GM12865 (cell line): ENCODE measurements around the gene NOP9.
"Not testable (repeated sequence)": the region's sequence is repeated elsewhere in the genome, so short reads cannot be mapped to it uniquely, and the experiment has no call there.

ENCODE experiments used
- DNase-seq: peaks from one replicate; pipeline ENCODE4 v3.0.0; 2010; ENCODE audit warnings: low read depth
- H3K4me3 ChIP-seq: 2 replicates; pipeline ENCODE4 v1.5.1; 2011; ENCODE audit warnings: mild to moderate bottlenecking, low read depth, low read length, control low read depth
- CTCF ChIP-seq: IDR thresholded peaks from 2 replicates; pipeline ENCODE4 v1.5.1; 2011; ENCODE audit warnings: low read length, control low read depth, low read depth, inconsistent platforms; ENCODE audit not compliant: insufficient read depth; ENCODE audit errors: missing control alignments

Gene NOP9

GRCh38 chr14:24324024-24324423 is 24.4 kb downstream of the NOP9 start:
- DNase-seq: no peak
- H3K4me3 ChIP-seq: no peak overlapping the region
- no peak for TF ChIP-seq CTCF

GRCh38 chr14:24325041-24325530 is 25.4 kb downstream of the NOP9 start:
- no peak for TF ChIP-seq CTCF
- no peak for DNase-seq
- no peak overlapping the region for H3K4me3 ChIP-seq

GRCh38 chr14:24325963-24326362 is 26.3 kb downstream of the NOP9 start:
- no peak overlapping the region for H3K4me3 ChIP-seq
- DNase-seq: no peak
- TF ChIP-seq CTCF: no peak

GRCh38 chr14:24327303-24327702 is 27.7 kb downstream of the NOP9 start:
- no peak for TF ChIP-seq CTCF
- no peak overlapping the region for H3K4me3 ChIP-seq
- DNase-seq: no peak

GRCh38 chr14:24327914-24328313 is 28.3 kb downstream of the NOP9 start:
- DNase-seq, H3K4me3 ChIP-seq: not testable (repeated sequence)
- peak; percentile 18 for TF ChIP-seq CTCF

GRCh38 chr14:24329073-24329663 is 29.5 kb downstream of the NOP9 start:
- DNase-seq: no peak
- H3K4me3 ChIP-seq: no peak overlapping the region
- TF ChIP-seq CTCF: no peak

- no peak overlapping the region for H3K4me3 ChIP-seq
- TF ChIP-seq CTCF: no peak
- DNase-seq: no peak
Measured at GRCh38 chr14:24329736-24330135, 30.1 kb downstream of the NOP9 start.
